Measurements from ENCODE around the gene TBC1D1. TPM values are rescaled to one million over a fixed set of nuclear protein-coding genes. Genes with fewer than 3 reads are reported as not detected.

TBC1D1 gene
- total RNA-seq, 1 donor = 59.9 TPM

- DNase-seq (ENCODE audit: low read depth) = peak; percentile 21
- no peak overlapping the region for H3K4me3 ChIP-seq (ENCODE audit: low read depth, low read length)
- TF ChIP-seq, protein P1, sequence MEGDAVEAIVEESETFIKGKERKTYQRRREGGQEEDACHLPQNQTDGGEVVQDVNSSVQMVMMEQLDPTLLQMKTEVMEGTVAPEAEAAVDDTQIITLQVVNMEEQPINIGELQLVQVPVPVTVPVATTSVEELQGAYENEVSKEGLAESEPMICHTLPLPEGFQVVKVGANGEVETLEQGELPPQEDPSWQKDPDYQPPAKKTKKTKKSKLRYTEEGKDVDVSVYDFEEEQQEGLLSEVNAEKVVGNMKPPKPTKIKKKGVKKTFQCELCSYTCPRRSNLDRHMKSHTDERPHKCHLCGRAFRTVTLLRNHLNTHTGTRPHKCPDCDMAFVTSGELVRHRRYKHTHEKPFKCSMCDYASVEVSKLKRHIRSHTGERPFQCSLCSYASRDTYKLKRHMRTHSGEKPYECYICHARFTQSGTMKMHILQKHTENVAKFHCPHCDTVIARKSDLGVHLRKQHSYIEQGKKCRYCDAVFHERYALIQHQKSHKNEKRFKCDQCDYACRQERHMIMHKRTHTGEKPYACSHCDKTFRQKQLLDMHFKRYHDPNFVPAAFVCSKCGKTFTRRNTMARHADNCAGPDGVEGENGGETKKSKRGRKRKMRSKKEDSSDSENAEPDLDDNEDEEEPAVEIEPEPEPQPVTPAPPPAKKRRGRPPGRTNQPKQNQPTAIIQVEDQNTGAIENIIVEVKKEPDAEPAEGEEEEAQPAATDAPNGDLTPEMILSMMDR (IDR thresholded peaks at IDR 0.05; ENCODE audit: insufficient read depth, low read length) = no peak
These were observed 133.3 kb downstream of the TBC1D1 start for GRCh38 chr4:38024206-38024509.

DNA sequence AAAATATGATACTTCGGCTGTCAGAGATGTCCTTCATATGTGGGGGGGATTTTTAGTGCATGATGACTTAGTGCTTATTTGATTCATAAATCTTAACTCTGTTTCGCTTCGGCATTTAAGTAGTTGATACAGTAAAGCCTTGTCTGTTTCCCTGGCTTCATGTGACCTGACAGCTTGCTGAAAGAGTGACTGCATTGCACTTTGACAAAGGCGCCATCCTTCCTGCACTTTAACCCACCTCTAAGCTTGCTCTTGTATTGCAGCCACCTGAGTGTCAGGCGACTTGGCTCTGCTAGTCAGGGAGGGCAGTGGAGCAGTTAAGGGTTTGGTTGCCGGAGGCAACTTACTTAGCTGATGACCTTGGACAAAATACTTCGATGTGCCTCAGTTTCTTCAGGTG, 134.8 kb downstream of the TBC1D1 start:
- TF ChIP-seq, protein P1 (IDR thresholded peaks at IDR 0.05; ENCODE audit: insufficient read depth, low read length) = no peak
- no peak overlapping the region for H3K4me3 ChIP-seq (ENCODE audit: low read depth, low read length)
- no peak for DNase-seq (ENCODE audit: low read depth)

GRCh38 chr4:38026158-38026740, 135.4 kb downstream of the TBC1D1 start:
- no peak for DNase-seq (ENCODE audit: low read depth)
- TF ChIP-seq, protein P1 (IDR thresholded peaks at IDR 0.05; ENCODE audit: insufficient read depth, low read length) = no peak
- H3K4me3 ChIP-seq (ENCODE audit: low read depth, low read length) = no peak overlapping the region

DNA sequence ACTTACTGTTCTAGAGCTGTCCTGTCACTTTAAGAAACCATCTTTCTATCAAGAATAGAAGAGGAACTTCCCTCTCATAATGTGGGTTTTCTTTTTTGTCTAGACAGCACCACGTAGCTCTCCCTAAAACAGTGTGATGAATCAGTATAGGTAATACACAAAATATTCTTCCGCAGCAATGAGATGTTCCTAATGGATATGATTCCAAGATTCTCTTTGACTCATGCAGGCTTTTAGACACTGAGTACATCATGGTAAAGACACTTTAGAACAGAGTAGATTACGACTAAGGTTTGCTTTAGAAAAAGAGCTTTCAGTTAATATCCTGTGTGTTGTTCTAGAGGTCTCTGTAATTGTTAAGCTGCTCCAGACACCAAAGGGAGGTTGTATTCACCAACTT, 139.1 kb downstream of the TBC1D1 start:
- TF ChIP-seq, protein P1 (IDR thresholded peaks at IDR 0.05; ENCODE audit: insufficient read depth, low read length) = no peak
- no peak overlapping the region for H3K4me3 ChIP-seq (ENCODE audit: low read depth, low read length)
- peak; percentile 55 for DNase-seq (ENCODE audit: low read depth)

DNA sequence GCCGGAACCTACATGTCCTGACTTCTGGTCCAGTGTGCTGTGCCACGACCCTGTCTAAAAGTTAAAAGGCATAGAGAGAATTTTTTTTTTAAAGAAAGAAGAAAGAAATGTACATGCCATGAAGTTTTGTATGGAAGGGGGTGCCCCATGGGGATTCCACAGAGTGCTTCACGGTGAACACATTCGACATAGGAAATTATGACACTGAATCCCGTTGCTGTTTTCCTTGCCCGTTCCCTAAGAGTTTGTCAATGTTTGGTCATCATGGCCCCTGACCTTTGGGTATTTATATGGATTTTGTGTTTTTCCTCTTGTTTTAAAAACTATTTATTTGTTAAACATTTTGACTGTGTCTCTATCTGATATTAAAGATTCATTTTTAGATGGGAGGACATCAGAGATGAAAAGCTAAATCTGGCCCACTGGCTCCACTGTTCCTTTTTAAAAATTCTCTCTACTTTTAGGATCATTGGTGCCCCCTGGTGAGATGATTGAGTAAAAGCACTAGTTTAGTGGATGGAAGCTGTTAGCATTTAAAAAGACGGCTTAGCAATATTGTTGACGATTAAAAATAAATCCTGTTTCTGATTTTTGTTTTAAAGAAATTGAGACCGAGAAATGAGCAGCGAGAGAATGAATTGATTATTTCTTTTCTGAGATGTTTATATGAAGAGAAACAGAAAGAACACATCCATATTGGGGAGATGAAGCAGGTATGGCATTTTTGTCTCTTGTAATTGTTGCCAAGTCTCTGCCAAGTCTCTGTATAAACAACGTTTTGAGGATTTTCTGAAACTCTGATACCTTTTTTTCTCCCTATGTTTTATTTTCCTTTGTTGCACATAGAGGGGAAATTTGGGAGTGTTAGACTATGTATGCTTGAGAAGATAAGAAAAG, 144.3 kb downstream of the TBC1D1 start:
- peak; percentile 84 for DNase-seq (ENCODE audit: low read depth)
- H3K4me3 ChIP-seq (ENCODE audit: low read depth, low read length) = no peak overlapping the region
- TF ChIP-seq, protein P1 (IDR thresholded peaks at IDR 0.05; ENCODE audit: insufficient read depth, low read length) = peak; percentile 62

- DNase-seq (ENCODE audit: low read depth) = no peak
- TF ChIP-seq, protein P1 (IDR thresholded peaks at IDR 0.05; ENCODE audit: insufficient read depth, low read length) = no peak
- H3K4me3 ChIP-seq (ENCODE audit: low read depth, low read length) = no peak overlapping the region
These were observed 145.7 kb downstream of the TBC1D1 start for GRCh38 chr4:38036548-38036947.

Measured in fibroblast of the aortic adventitia (primary cell).